SK-N-SH (cell line): ENCODE results near the gene RHBG.

Experiments used
- CHD2 ChIP-seq: fragments of 150-350 bp; IDR thresholded peaks from 2 replicates; pipeline ENCODE4 v1.6.1; 2018; ENCODE audit warnings: low read length; ENCODE audit not compliant: partially characterized antibody
- EP300 ChIP-seq, 2 experiments: IDR thresholded peaks; 2 replicates each; pipeline versions ENCODE4 v1.4.0 to v1.6.1; 2012; ENCODE audit warnings: borderline replicate concordance in 1 of 2, low read depth in 1 of 2, low read length in 1 of 2
- FOSL2 ChIP-seq: IDR thresholded peaks from 2 replicates; pipeline ENCODE4 v1.4.0; 2012; ENCODE audit warnings: low read depth, mild to moderate bottlenecking, moderate library complexity, borderline replicate concordance
- FOXJ3 ChIP-seq: sonication (generic); formaldehyde crosslinking; IDR thresholded peaks from 2 replicates; pipeline ENCODE4 v1.5.1; 2020; ENCODE audit warnings: mild to moderate bottlenecking, missing genetic modification reagents
- MEF2A ChIP-seq: IDR thresholded peaks from 2 replicates; pipeline ENCODE4 v1.4.0; 2012; ENCODE audit warnings: low read depth, borderline replicate concordance
- NFIC ChIP-seq: IDR thresholded peaks from 2 replicates; pipeline ENCODE4 v1.4.0; 2012; ENCODE audit warnings: borderline replicate concordance
- POLR2AphosphoS5 ChIP-seq: IDR thresholded peaks from 2 replicates; pipeline ENCODE4 v1.6.1; 2012; ENCODE audit warnings: low read depth, low read length
- YY1 ChIP-seq: IDR thresholded peaks from 2 replicates; pipeline ENCODE4 v1.4.0; 2012; ENCODE audit warnings: low read depth, mild to moderate bottlenecking
- TF ChIP-seq, protein P1 (sequence below): fragments of 200-600 bp; sonication (generic); IDR thresholded peaks from 2 replicates; pipeline ENCODE4 v1.6.1; 2017; ENCODE audit warnings: antibody characterized with exemption, mild to moderate bottlenecking, moderate library complexity
- TF ChIP-seq, protein P2 (sequence below): IDR thresholded peaks from 2 replicates; pipeline ENCODE4 v1.6.1; 2012; ENCODE audit warnings: mild to moderate bottlenecking, low read depth, low read length, moderate library complexity
- TF ChIP-seq, protein P3 (sequence below): IDR thresholded peaks from 2 replicates; pipeline ENCODE4; 2012
- TF ChIP-seq, protein P4 (sequence below): fragments of 150-350 bp; IDR thresholded peaks from 2 replicates; pipeline ENCODE4 v1.6.1; 2016; ENCODE audit warnings: mild to moderate bottlenecking, low read depth, low read length
- TF ChIP-seq, protein P5 (sequence below): fragments of 150-350 bp; IDR thresholded peaks from 2 replicates; pipeline ENCODE4 v1.6.1; 2017; ENCODE audit warnings: antibody characterized with exemption, low read length, low read depth, borderline replicate concordance

DNA sequence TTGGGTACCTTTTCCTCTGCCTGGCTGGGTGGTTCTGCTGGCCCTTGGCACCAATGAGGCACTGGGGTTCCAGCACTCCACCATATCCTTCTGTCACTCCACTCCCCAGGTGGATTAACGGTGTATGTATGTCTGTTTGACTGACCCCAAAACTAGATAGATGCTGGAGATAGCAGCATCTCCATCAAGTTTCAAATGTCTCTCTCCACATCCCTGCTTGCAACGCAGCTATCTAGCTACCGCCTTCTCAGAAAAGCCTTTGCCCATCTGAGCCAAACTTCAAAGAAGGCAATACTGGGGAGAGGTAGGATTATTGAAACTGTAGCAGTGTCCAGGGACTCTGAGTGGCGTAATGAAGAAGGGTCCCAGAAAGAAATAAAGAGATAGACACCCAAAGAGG is 64.0 kb downstream of the RHBG start:
- TF ChIP-seq, protein P1, sequence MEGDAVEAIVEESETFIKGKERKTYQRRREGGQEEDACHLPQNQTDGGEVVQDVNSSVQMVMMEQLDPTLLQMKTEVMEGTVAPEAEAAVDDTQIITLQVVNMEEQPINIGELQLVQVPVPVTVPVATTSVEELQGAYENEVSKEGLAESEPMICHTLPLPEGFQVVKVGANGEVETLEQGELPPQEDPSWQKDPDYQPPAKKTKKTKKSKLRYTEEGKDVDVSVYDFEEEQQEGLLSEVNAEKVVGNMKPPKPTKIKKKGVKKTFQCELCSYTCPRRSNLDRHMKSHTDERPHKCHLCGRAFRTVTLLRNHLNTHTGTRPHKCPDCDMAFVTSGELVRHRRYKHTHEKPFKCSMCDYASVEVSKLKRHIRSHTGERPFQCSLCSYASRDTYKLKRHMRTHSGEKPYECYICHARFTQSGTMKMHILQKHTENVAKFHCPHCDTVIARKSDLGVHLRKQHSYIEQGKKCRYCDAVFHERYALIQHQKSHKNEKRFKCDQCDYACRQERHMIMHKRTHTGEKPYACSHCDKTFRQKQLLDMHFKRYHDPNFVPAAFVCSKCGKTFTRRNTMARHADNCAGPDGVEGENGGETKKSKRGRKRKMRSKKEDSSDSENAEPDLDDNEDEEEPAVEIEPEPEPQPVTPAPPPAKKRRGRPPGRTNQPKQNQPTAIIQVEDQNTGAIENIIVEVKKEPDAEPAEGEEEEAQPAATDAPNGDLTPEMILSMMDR = no peak
- no peak for TF ChIP-seq POLR2AphosphoS5
- TF ChIP-seq MEF2A = no peak
- TF ChIP-seq CHD2 = no peak
- no peak for TF ChIP-seq FOXJ3 (CRISPR knock-in tag)
- TF ChIP-seq NFIC = no peak
- TF ChIP-seq, protein P2, sequence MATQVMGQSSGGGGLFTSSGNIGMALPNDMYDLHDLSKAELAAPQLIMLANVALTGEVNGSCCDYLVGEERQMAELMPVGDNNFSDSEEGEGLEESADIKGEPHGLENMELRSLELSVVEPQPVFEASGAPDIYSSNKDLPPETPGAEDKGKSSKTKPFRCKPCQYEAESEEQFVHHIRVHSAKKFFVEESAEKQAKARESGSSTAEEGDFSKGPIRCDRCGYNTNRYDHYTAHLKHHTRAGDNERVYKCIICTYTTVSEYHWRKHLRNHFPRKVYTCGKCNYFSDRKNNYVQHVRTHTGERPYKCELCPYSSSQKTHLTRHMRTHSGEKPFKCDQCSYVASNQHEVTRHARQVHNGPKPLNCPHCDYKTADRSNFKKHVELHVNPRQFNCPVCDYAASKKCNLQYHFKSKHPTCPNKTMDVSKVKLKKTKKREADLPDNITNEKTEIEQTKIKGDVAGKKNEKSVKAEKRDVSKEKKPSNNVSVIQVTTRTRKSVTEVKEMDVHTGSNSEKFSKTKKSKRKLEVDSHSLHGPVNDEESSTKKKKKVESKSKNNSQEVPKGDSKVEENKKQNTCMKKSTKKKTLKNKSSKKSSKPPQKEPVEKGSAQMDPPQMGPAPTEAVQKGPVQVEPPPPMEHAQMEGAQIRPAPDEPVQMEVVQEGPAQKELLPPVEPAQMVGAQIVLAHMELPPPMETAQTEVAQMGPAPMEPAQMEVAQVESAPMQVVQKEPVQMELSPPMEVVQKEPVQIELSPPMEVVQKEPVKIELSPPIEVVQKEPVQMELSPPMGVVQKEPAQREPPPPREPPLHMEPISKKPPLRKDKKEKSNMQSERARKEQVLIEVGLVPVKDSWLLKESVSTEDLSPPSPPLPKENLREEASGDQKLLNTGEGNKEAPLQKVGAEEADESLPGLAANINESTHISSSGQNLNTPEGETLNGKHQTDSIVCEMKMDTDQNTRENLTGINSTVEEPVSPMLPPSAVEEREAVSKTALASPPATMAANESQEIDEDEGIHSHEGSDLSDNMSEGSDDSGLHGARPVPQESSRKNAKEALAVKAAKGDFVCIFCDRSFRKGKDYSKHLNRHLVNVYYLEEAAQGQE = no peak
- TF ChIP-seq EP300 (IDR thresholded peaks at IDR 0.05; ENCODE audit: borderline replicate concordance in 1 of 2, low read depth in 1 of 2, low read length in 1 of 2) = no peak
- no peak for TF ChIP-seq FOSL2
- TF ChIP-seq YY1 = no peak
- TF ChIP-seq, protein P3, sequence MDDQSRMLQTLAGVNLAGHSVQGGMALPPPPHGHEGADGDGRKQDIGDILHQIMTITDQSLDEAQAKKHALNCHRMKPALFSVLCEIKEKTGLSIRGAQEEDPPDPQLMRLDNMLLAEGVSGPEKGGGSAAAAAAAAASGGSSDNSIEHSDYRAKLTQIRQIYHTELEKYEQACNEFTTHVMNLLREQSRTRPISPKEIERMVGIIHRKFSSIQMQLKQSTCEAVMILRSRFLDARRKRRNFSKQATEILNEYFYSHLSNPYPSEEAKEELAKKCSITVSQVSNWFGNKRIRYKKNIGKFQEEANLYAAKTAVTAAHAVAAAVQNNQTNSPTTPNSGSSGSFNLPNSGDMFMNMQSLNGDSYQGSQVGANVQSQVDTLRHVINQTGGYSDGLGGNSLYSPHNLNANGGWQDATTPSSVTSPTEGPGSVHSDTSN = no peak
- TF ChIP-seq, protein P4, sequence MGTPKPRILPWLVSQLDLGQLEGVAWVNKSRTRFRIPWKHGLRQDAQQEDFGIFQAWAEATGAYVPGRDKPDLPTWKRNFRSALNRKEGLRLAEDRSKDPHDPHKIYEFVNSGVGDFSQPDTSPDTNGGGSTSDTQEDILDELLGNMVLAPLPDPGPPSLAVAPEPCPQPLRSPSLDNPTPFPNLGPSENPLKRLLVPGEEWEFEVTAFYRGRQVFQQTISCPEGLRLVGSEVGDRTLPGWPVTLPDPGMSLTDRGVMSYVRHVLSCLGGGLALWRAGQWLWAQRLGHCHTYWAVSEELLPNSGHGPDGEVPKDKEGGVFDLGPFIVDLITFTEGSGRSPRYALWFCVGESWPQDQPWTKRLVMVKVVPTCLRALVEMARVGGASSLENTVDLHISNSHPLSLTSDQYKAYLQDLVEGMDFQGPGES = no peak
- TF ChIP-seq, protein P5, sequence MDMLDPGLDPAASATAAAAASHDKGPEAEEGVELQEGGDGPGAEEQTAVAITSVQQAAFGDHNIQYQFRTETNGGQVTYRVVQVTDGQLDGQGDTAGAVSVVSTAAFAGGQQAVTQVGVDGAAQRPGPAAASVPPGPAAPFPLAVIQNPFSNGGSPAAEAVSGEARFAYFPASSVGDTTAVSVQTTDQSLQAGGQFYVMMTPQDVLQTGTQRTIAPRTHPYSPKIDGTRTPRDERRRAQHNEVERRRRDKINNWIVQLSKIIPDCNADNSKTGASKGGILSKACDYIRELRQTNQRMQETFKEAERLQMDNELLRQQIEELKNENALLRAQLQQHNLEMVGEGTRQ = no peak
